Upper lobe of left lung (tissue), 6 donors: ENCODE data around the gene CDC34. TPM values are rescaled to one million over a fixed set of nuclear protein-coding genes. Genes with fewer than 3 reads are reported as not detected.

ENCODE experiments used
- ATAC-seq, 2 donors: fragments of 200-7000 bp; cut with Tn5 transposase; one replicate each; pipeline ENCODE4 v1.9.1; 2022; ENCODE audit warnings: mild to moderate bottlenecking in 2 of 2, moderate library complexity in 2 of 2; ENCODE audit not compliant: low FRiP score in 2 of 2
- DNase-seq, 2 donors: peaks; one replicate each; pipeline ENCODE4 v3.0.0-alpha.2; 2019 to 2020
- H3K27ac ChIP-seq, 4 donors: fragments of 200-600 bp; sonication (generic); one replicate each; pipeline ENCODE4 v1.5.1; 2016 to 2019
- H3K27me3 ChIP-seq, 4 donors: fragments of 200-600 bp; sonication (generic); one replicate each; pipeline ENCODE4 v1.5.1; 2017 to 2019
- H3K36me3 ChIP-seq, 4 donors: fragments of 200-600 bp; sonication (generic); one replicate each; pipeline ENCODE4 v1.5.1; 2016 to 2019
- H3K4me1 ChIP-seq, 4 donors: fragments of 200-600 bp; sonication (generic); one replicate each; pipeline ENCODE4 v1.5.1; 2018 to 2019
- H3K4me3 ChIP-seq, 4 donors: fragments of 200-600 bp; sonication (generic); one replicate each; pipeline ENCODE4 v1.5.1; 2017 to 2019; ENCODE audit warnings: mild to moderate bottlenecking in 2 of 4, moderate library complexity in 1 of 4
- H3K9me3 ChIP-seq, 4 donors: fragments of 200-600 bp; sonication (generic); one replicate each; pipeline ENCODE4 v1.5.1; 2018 to 2019
- CTCF ChIP-seq, 6 experiments: fragments of 450-650 bp in 4 of 6; fragments of 200-600 bp in 2 of 6; sonication (generic) in 2 of 6; IDR thresholded peaks; one replicate each; pipeline ENCODE4 v1.5.1; 2016 to 2019; ENCODE audit warnings: antibody characterized with exemption in 6 of 6
- EP300 ChIP-seq, 4 donors: sonication (generic); formaldehyde crosslinking; IDR thresholded peaks; one replicate each; pipeline ENCODE4 v1.5.1; 2017; ENCODE audit warnings: antibody characterized with exemption in 4 of 4, control low read depth in 2 of 4
- POLR2A ChIP-seq, 4 donors: fragments of 450-650 bp; IDR thresholded peaks; one replicate each; pipeline ENCODE4 v1.5.1; 2016 to 2017; ENCODE audit warnings: antibody characterized with exemption in 4 of 4, mild to moderate bottlenecking in 2 of 4
- POLR2AphosphoS5 ChIP-seq, 2 donors: sonication (generic); formaldehyde crosslinking; IDR thresholded peaks; one replicate each; pipeline ENCODE4 v1.5.1; 2017; ENCODE audit warnings: antibody characterized with exemption in 2 of 2
- WGBS, 2 donors: methylation state at CpG; one replicate each; pipeline ENCODE4 v1.1.5; 2017 to 2018; 5-methylcytosine and 5-hydroxymethylcytosine counted together
- total RNA-seq, 6 donors: library from RNA; depleted of rRNA in 4 of 6; stranded (reverse); fragments of >200 nt in 4 of 6; gene quantifications; one replicate each; pipeline versions ENCODE4 v1.1.0 to v1.2.1, GENCODE V29; 2016 to 2021
- donor health status: DM: no; HTN: no; CAD: no; lungs with moderate emphysema.
- donor health status: DM: no; HTN: yes; CAD: no; lungs with severe emphysema.

The CDC34 gene
- total RNA-seq, 6 donors from 2014 or later: 42.7 to 140 (median 52.4) TPM

- WGBS, 2 donors: 91 to 94% methylated on average over 11 to 39 of the region's 40 CpGs
- ATAC-seq (no peak), DNase-seq (peak in 1 of 2 donors; percentile 67)
- Histone ChIP-seq H3K9me3 (no peaks in the 10 kb centered on the region), H3K36me3 (peaks cover 14 to 57% (median 48%) of the 10 kb centered on the region in 4 donors), H3K4me3 (no peak overlapping the region), H3K27me3 (no peaks in the 10 kb centered on the region), H3K4me1 (peaks cover 0 to 21% (median 1%) of the 10 kb centered on the region in 4 donors), H3K27ac (no peak overlapping the region)
- TF ChIP-seq POLR2AphosphoS5 (IDR thresholded peaks at IDR 0.05): no peak
- TF ChIP-seq CTCF (IDR thresholded peaks at IDR 0.05): no peak
- no peak for TF ChIP-seq EP300 (IDR thresholded peaks at IDR 0.05)
- TF ChIP-seq POLR2A (IDR thresholded peaks at IDR 0.05): no peak
These were observed 50.0 kb downstream of the CDC34 start for GRCh38 chr19:581399-582111.

- no peak for TF ChIP-seq POLR2AphosphoS5 (IDR thresholded peaks at IDR 0.05)
- no peak for TF ChIP-seq CTCF (IDR thresholded peaks at IDR 0.05)
- Histone ChIP-seq H3K36me3 (peaks cover 14 to 53% (median 47%) of the 10 kb centered on the region in 4 donors), H3K9me3 (no peaks in the 10 kb centered on the region), H3K27ac (no peak overlapping the region), H3K4me1 (peaks cover 0 to 13% (median 1%) of the 10 kb centered on the region in 4 donors), H3K27me3 (peaks cover 0 to 3% (median 0%) of the 10 kb centered on the region in 4 donors), H3K4me3 (no peak overlapping the region)
- 88 to 94% methylated on average over 23 to 31 of the region's 31 CpGs for WGBS, 2 donors
- ATAC-seq (no peak), DNase-seq (peak in 1 of 2 donors; percentile 76)
These were observed 51.1 kb downstream of the CDC34 start for GRCh38 chr19:582497-583197.

GRCh38 chr19:583198-583967 is 51.8 kb downstream of the CDC34 start:
- peaks cover 14 to 46% (median 43%) of the 10 kb centered on the region in 4 donors for H3K36me3 ChIP-seq
- DNase-seq: peak in 1 of 2 donors; percentile 61
- peaks cover 0 to 9% (median 4%) of the 10 kb centered on the region in 4 donors for H3K27me3 ChIP-seq
- no peak for ATAC-seq
- TF ChIP-seq POLR2AphosphoS5 (IDR thresholded peaks at IDR 0.05): no peak
- TF ChIP-seq POLR2A (IDR thresholded peaks at IDR 0.05): no peak
- no peak for TF ChIP-seq EP300 (IDR thresholded peaks at IDR 0.05)
- TF ChIP-seq CTCF (IDR thresholded peaks at IDR 0.05): no peak
- peaks cover 3 to 16% (median 7%) of the 10 kb centered on the region in 4 donors for H3K4me1 ChIP-seq
- no peak overlapping the region for H3K4me3 ChIP-seq
- H3K9me3 ChIP-seq: no peaks in the 10 kb centered on the region
- 90 to 92% methylated on average over 15 to 27 of the region's 27 CpGs for WGBS, 2 donors
- no peak overlapping the region for H3K27ac ChIP-seq

DNA sequence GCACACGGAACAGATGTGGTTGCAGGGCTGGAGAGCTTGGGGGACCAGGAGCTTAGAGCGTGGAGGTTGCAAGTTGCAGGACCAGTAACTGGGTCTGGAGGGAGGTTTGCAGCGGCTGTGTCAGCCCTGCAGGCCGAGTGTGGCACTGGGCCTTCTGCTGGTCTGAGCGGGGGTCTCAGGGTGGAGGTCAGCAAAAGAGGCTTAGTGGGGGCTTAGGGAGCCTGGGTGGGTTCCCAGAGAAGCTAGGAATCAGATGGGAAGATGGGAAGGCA is 52.3 kb downstream of the CDC34 start:
- no peak for ATAC-seq
- 78 to 82% methylated on average over 4 to 5 of the region's 5 CpGs for WGBS, 2 donors

More for the DNA sequence above, 52.3 kb downstream of the CDC34 start:
- peaks cover 14 to 45% (median 43%) of the 10 kb centered on the region in 4 donors for H3K36me3 ChIP-seq
- H3K4me1 ChIP-seq: peaks cover 4 to 21% (median 9%) of the 10 kb centered on the region in 4 donors
- peaks cover 2 to 14% (median 9%) of the 10 kb centered on the region in 4 donors for H3K27me3 ChIP-seq
- no peak for TF ChIP-seq EP300 (IDR thresholded peaks at IDR 0.05)
- no peak for TF ChIP-seq POLR2A (IDR thresholded peaks at IDR 0.05)
- TF ChIP-seq CTCF (IDR thresholded peaks at IDR 0.05): no peak
- TF ChIP-seq POLR2AphosphoS5 (IDR thresholded peaks at IDR 0.05): no peak
- DNase-seq: no peak
- no peaks in the 10 kb centered on the region for H3K9me3 ChIP-seq
- H3K4me3 ChIP-seq: no peak overlapping the region
- H3K27ac ChIP-seq: no peak overlapping the region
